NT2/D1 (cell line): ENCODE measurements around the gene UBE3C.

Experiments used
- SUZ12 ChIP-seq: IDR thresholded peaks from 2 replicates; pipeline ENCODE4 v1.6.1; 2011; ENCODE audit not compliant: insufficient read length, insufficient read depth; ENCODE audit errors: extremely low read depth
- YY1 ChIP-seq: IDR thresholded peaks from 2 replicates; pipeline ENCODE4 v1.6.1; 2011; ENCODE audit not compliant: insufficient read length, insufficient read depth
- ZNF274 ChIP-seq: IDR thresholded peaks from 2 replicates; pipeline ENCODE4 v1.6.1; 2011; ENCODE audit warnings: mild to moderate bottlenecking, low read depth, low read length

- no peak for TF ChIP-seq ZNF274
- TF ChIP-seq YY1: no peak
- TF ChIP-seq SUZ12: no peak
Observed at GRCh38 chr7:157228864-157229422, 90.2 kb downstream of the UBE3C start.
